Astrocyte (in vitro differentiated cells and primary cell): ENCODE results near the gene VPS13D. TPM values are rescaled to one million over a fixed set of nuclear protein-coding genes. Genes with fewer than 3 reads are reported as not detected.
A peak's percentile ranks its signal among the peaks of the same experiment; 100 is the strongest.

ENCODE experiments used
- DNase-seq: peaks from one replicate; pipeline ENCODE4 v3.0.0-alpha.2; 2010; ENCODE audit warnings: low read depth
- FAIRE-seq: peaks from 2 replicates; lab custom pipeline; 2011; peaks lifted over from hg19 to GRCh38; lab: Jason Lieb, UNC
- H2AFZ ChIP-seq: 2 replicates; pipeline ENCODE4 v1.6.0; 2012; ENCODE audit warnings: low read depth, low read length, inconsistent platforms
- H3K27ac ChIP-seq: 2 replicates; pipeline ENCODE4 v1.5.1; 2011; ENCODE audit warnings: low read depth, low read length, inconsistent platforms
- H3K27me3 ChIP-seq: 2 replicates; pipeline ENCODE4 v1.6.0; 2011; ENCODE audit warnings: low read length, inconsistent platforms; ENCODE audit not compliant: insufficient read depth
- H3K36me3 ChIP-seq: 2 replicates; pipeline ENCODE4 v1.5.1; 2011; ENCODE audit warnings: low read length, inconsistent platforms; ENCODE audit not compliant: insufficient read depth
- H3K4me1 ChIP-seq: 2 replicates; pipeline ENCODE4 v1.5.1; 2011; ENCODE audit warnings: low read length, inconsistent platforms; ENCODE audit not compliant: insufficient read depth
- H3K4me2 ChIP-seq: 2 replicates; pipeline ENCODE4 v1.6.0; 2012; ENCODE audit warnings: low read length, inconsistent platforms
- H3K4me3 ChIP-seq: 2 replicates; pipeline ENCODE4 v1.5.1; 2011; ENCODE audit warnings: low read depth, mild to moderate bottlenecking, low read length, inconsistent platforms; ENCODE audit not compliant: insufficient read depth
- H3K79me2 ChIP-seq: 2 replicates; pipeline ENCODE4 v1.6.0; 2012; ENCODE audit warnings: mild to moderate bottlenecking, low read length, inconsistent platforms; ENCODE audit not compliant: insufficient read depth
- H3K9ac ChIP-seq: 2 replicates; pipeline ENCODE4 v1.6.0; 2012; ENCODE audit warnings: mild to moderate bottlenecking, low read length, inconsistent platforms
- H3K9me3 ChIP-seq: 2 replicates; pipeline ENCODE4 v1.5.1; 2012; ENCODE audit warnings: low read depth, mild to moderate bottlenecking, low read length, inconsistent platforms; ENCODE audit not compliant: insufficient read depth
- H4K20me1 ChIP-seq: 2 replicates; pipeline ENCODE4 v1.6.0; 2012; ENCODE audit warnings: low read length, inconsistent platforms; ENCODE audit not compliant: insufficient read depth
- H3K27ac Mint-ChIP-seq: one replicate; pipeline ENCODE4 v1.8.0; 2021; ENCODE audit warnings: mild to moderate bottlenecking, mixed read lengths; ENCODE audit not compliant: unreplicated experiment
- H3K27me3 Mint-ChIP-seq: one replicate; pipeline ENCODE4 v1.8.0; 2021; ENCODE audit warnings: low read depth, mixed read lengths; ENCODE audit not compliant: unreplicated experiment
- H3K36me3 Mint-ChIP-seq: one replicate; pipeline ENCODE4 v1.8.0; 2021; ENCODE audit warnings: low read depth, mixed read lengths; ENCODE audit not compliant: unreplicated experiment
- H3K4me1 Mint-ChIP-seq: one replicate; pipeline ENCODE4 v1.8.0; 2021; ENCODE audit warnings: low read depth, mixed read lengths; ENCODE audit not compliant: unreplicated experiment
- H3K4me3 Mint-ChIP-seq: one replicate; pipeline ENCODE4 v1.8.0; 2021; ENCODE audit warnings: mild to moderate bottlenecking, moderate library complexity, mixed read lengths; ENCODE audit not compliant: unreplicated experiment
- H3K9me3 Mint-ChIP-seq: one replicate; pipeline ENCODE4 v1.8.0; 2021; ENCODE audit warnings: mild to moderate bottlenecking, mixed read lengths; ENCODE audit not compliant: unreplicated experiment
- CTCF ChIP-seq: IDR thresholded peaks from 2 replicates; pipeline ENCODE4 v1.5.1; 2011; ENCODE audit warnings: low read depth, mild to moderate bottlenecking, inconsistent platforms, low read length, moderate library complexity; ENCODE audit not compliant: insufficient read depth
- EZH2 ChIP-seq: IDR thresholded peaks from 2 replicates; pipeline ENCODE4 v1.6.1; 2012; ENCODE audit warnings: mild to moderate bottlenecking, low read length, inconsistent platforms; ENCODE audit not compliant: insufficient read depth
- total RNA-seq: library from RNA; stranded (reverse); gene quantifications from 2 replicates; pipeline ENCODE4 v1.2.1, GENCODE V29; 2021

VPS13D gene
- total RNA-seq, 1 donor from 2014 or later = 25.9 TPM

- TF ChIP-seq CTCF = no peak
- no peak for TF ChIP-seq EZH2
- no peak for DNase-seq
- Histone ChIP-seq H3K9me3 (no peaks in the 10 kb centered on the region), H2AFZ (no peak overlapping the region), H3K4me3 (no peak overlapping the region), H3K27ac (no peak overlapping the region), H3K36me3 (no peaks in the 10 kb centered on the region), H4K20me1 (no peaks in the 10 kb centered on the region), H3K9ac (no peak overlapping the region), H3K4me1 (peaks cover 31% of the 10 kb centered on the region), H3K4me2 (no peak overlapping the region), H3K27me3 (no peaks in the 10 kb centered on the region), H3K79me2 (no peaks in the 10 kb centered on the region)
- peaks cover 2% of the 10 kb centered on the region for H3K9me3 Mint-ChIP-seq
- H3K4me3 Mint-ChIP-seq = no peak overlapping the region
- FAIRE-seq = no peak
- no peak overlapping the region for H3K27ac Mint-ChIP-seq
- H3K27me3 Mint-ChIP-seq = no peaks in the 10 kb centered on the region
- H3K4me1 Mint-ChIP-seq = peaks cover 5% of the 10 kb centered on the region
- peaks cover 8% of the 10 kb centered on the region for H3K36me3 Mint-ChIP-seq
These were observed 242.4 kb downstream of the VPS13D start for GRCh38 chr1:12472156-12472797.

- H3K79me2 ChIP-seq = no peaks in the 10 kb centered on the region
- no peak overlapping the region for H3K4me3 ChIP-seq
- no peaks in the 10 kb centered on the region for H3K27me3 Mint-ChIP-seq
- peaks cover 2% of the 10 kb centered on the region for H3K9me3 Mint-ChIP-seq
- H3K4me1 Mint-ChIP-seq = peaks cover 5% of the 10 kb centered on the region
- no peak overlapping the region for H3K27ac Mint-ChIP-seq
- no peaks in the 10 kb centered on the region for H3K36me3 ChIP-seq
- no peak overlapping the region for H2AFZ ChIP-seq
- H3K4me3 Mint-ChIP-seq = no peak overlapping the region
- DNase-seq (no peak), FAIRE-seq (no peak)
- TF ChIP-seq EZH2 (no peak), CTCF (no peak)
- H3K4me1 ChIP-seq = peaks cover 33% of the 10 kb centered on the region
- H3K9ac ChIP-seq = no peak overlapping the region
- H3K27me3 ChIP-seq = no peaks in the 10 kb centered on the region
- H3K9me3 ChIP-seq = no peaks in the 10 kb centered on the region
- H3K4me2 ChIP-seq = peak overlapping the region; percentile 2
- no peaks in the 10 kb centered on the region for H4K20me1 ChIP-seq
- H3K36me3 Mint-ChIP-seq = peaks cover 8% of the 10 kb centered on the region
- no peak overlapping the region for H3K27ac ChIP-seq
These were observed 243.1 kb downstream of the VPS13D start for GRCh38 chr1:12472798-12473551.
